D721Med (cell line): ENCODE results near the gene PPM1H.
"Not testable (repeated sequence)": the region's sequence is repeated elsewhere in the genome, so short reads cannot be mapped to it uniquely, and the experiment has no call there.

Experiments used
- DNase-seq: peaks from one replicate; pipeline ENCODE4 v3.0.0; 2011; ENCODE audit warnings: low spot score; ENCODE audit not compliant: insufficient read length
- FAIRE-seq: peaks from 2 replicates; lab custom pipeline; 2011; peaks lifted over from hg19 to GRCh38; lab: Jason Lieb, UNC
- TF ChIP-seq, protein P1 (sequence below): IDR thresholded peaks from 2 replicates; pipeline ENCODE4 v1.5.1; 2012; ENCODE audit warnings: mild to moderate bottlenecking, control low read depth; ENCODE audit not compliant: insufficient read depth; ENCODE audit errors: missing control alignments

PPM1H gene

DNA sequence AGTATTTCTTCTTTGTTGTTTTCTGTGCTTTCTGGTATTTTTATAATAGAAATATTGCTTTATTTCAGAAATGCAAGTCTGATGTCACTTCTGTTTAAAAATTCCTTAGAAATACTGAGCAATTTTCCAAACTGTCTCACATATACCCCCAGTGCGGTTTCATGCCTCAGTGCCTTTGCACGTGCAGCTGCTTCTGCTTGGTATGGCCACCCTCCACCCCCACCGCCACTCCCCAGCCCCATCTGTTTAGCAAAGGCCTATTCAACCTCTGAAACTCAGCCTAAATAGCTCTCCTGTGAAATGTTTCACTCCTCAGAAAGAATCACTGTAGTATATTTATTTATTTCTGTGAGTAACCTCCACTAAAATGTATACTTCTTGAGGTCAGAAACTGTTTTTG, 52.3 kb downstream of the PPM1H start:
- no peak for DNase-seq
- FAIRE-seq: no peak
- TF ChIP-seq, protein P1, sequence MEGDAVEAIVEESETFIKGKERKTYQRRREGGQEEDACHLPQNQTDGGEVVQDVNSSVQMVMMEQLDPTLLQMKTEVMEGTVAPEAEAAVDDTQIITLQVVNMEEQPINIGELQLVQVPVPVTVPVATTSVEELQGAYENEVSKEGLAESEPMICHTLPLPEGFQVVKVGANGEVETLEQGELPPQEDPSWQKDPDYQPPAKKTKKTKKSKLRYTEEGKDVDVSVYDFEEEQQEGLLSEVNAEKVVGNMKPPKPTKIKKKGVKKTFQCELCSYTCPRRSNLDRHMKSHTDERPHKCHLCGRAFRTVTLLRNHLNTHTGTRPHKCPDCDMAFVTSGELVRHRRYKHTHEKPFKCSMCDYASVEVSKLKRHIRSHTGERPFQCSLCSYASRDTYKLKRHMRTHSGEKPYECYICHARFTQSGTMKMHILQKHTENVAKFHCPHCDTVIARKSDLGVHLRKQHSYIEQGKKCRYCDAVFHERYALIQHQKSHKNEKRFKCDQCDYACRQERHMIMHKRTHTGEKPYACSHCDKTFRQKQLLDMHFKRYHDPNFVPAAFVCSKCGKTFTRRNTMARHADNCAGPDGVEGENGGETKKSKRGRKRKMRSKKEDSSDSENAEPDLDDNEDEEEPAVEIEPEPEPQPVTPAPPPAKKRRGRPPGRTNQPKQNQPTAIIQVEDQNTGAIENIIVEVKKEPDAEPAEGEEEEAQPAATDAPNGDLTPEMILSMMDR: no peak

DNA sequence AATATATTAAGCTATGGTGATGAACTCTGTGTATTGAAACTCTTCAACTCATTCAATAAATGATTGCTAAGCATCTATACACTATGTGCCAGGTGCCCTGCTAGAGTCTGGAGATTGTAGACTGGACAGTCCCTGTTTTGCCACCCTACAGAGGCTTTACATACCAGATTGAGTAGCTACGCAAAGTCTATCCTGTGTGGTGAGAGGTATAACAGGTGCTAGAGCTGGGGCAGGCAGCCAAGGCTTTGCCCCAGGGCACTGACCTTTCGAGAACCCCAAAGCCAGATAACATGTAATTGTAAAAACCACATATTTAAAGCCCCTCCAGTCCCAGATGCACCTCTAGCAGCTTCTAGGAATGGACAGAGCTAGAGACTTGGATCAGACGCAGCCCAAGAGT, 52.8 kb downstream of the PPM1H start:
- FAIRE-seq: no peak
- no peak for DNase-seq
- TF ChIP-seq, protein P1: no peak

DNA sequence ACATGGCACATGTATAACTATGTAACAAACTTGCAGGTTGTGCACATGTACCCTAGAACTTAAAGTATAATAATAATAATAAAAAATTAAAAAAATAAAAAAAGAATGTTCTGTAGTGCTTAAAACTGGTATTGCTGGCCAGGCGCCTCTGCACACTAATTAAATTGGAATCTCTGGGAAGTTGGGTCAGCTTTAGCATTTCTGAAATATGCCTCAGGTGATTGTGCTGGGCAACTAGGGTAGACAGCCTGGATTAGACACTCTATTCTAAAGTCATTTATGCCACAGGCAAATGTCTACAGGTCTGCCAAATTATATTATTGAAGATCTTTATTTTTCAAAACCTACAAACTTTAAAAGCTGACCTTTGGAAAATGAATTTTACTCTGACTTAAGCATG, 55.3 kb downstream of the PPM1H start:
- no peak for DNase-seq
- TF ChIP-seq, protein P1: no peak
- FAIRE-seq: no peak

DNA sequence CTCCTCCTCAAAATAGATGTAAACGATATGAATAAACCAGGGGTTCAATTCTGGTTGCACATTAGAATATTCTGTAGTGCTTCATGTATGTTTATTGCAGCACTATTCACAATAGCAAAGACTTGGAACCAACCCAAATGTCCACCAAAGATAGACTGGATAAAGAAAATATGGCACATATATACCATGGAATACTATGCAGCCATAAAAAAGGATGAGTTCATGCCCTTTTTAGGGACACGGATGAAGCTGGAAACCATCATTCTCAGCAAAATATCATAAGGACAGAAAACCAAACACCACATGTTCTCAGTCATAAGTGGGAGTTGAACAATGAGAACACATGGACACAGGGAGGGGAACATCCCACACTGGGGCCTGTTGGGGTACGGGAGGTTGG, 55.7 kb downstream of the PPM1H start:
- not testable (repeated sequence) for DNase-seq, FAIRE-seq

DNA sequence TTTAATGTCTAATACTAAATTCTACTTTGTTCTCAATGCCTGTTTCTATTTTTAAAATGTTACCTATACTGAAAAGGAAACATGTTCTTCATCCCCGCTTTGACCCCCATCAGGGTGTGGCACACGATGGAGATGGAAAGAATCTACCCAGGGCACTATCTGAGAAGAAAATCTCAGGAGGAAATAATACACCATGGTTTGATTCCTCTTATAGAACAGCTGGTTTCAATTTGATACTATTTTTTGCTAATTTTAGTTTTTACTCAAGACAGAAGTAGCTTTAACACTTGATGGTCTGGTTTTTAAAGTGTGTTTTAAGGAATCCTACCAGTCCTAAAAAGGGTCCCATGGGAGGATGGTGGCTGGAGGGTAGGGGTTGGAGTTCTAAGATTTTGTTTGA, 56.7 kb downstream of the PPM1H start:
- no peak for FAIRE-seq
- TF ChIP-seq, protein P1: no peak
- DNase-seq: no peak

DNA sequence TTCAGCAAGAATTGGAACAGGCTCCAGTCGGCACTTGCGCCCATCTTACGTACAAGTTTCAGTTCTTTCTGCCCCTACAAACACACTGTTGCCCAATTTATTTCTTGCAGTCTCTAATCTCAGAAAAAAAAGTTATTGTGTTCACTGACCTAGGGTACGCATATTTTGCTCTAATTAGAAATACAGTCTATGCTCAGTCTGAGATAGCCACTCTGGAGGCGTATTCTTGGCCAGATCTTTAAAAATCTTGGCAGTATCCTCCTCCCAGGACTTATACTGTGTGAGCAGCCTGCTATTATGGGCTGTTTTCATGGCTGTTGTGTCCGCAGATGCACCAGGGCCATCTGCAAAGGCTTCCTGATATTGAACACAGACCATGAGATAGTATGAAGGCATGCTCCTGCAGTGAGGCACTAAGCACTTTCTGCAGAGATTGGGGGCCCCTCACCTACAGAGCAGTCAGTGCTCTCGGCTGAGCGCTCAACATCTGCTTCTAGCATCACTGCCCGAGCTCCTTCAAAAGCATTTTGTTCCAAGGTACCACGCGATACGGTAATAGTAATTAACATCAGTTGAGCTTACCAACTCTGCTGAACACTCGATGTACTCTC, 57.9 kb downstream of the PPM1H start:
- DNase-seq (no peak), FAIRE-seq (no peak)
- TF ChIP-seq, protein P1: no peak

DNA sequence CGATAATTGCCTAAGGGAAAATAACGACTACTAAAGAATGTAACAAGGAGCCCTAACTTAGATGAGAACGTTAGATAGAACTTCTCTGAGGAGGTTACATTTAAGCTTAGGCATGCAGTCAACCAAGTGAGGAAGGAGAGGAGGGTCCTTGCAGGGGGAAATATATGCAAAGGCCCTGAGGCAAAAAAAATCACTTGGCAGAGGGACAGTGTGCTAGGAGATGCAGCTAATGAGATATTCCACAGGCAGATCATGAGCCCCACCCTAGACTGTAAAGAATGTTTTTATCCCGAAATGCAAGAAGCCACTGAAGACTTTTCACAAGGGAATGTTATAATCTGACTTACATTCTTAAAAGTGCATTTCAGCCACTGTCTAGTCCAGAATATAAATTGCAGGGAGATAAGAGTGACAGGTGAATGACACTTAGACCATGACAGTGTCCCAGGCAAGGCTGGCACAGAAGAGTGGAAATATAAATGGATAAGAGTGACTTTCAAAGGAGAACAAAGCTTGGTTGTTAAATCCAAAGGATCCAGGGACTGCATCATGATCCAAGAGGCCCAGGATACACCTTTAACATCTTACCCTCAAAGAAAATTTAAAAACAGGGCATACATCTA, 61.0 kb downstream of the PPM1H start:
- FAIRE-seq: no peak
- DNase-seq: no peak
- TF ChIP-seq, protein P1: no peak
